GM23338 (cell line): ENCODE data around the gene GPR31. TPM values are rescaled to one million over a fixed set of nuclear protein-coding genes. Genes with fewer than 3 reads are reported as not detected.
A peak's percentile ranks its signal among the peaks of the same experiment; 100 is the strongest.
"Not testable (repeated sequence)": the region's sequence is repeated elsewhere in the genome, so short reads cannot be mapped to it uniquely, and the experiment has no call there.

Source experiments
- ATAC-seq: fragments of 200-7000 bp; cut with Tn5 transposase; 3 replicates; pipeline ENCODE4 v1.9.1; 2020
- DNase-seq: peaks from one replicate; pipeline ENCODE4 v3.0.0-alpha.2; 2015; ENCODE audit warnings: low spot score
- H2AFZ ChIP-seq: fragments of 200-600 bp; sonication (generic); 2 replicates; pipeline ENCODE4 v1.8.0; 2016; ENCODE audit warnings: antibody characterized with exemption, mild to moderate bottlenecking, moderate library complexity
- H3F3A ChIP-seq: fragments of 200-600 bp; sonication (generic); replicated peaks from 2 replicates; pipeline ENCODE4 v1.8.0; 2017; ENCODE audit warnings: antibody characterized with exemption, mixed run types, low read depth
- H3K27ac ChIP-seq: fragments of 200-600 bp; sonication (generic); 2 replicates; pipeline ENCODE4 v1.6.1; 2016; ENCODE audit warnings: low read depth
- H3K27me3 ChIP-seq: fragments of 200-600 bp; sonication (generic); 2 replicates; pipeline ENCODE4 v1.8.0; 2016; ENCODE audit warnings: mild to moderate bottlenecking, mixed run types, moderate library complexity; ENCODE audit not compliant: insufficient read depth
- H3K36me3 ChIP-seq: fragments of 200-600 bp; sonication (generic); 2 replicates; pipeline ENCODE4 v1.8.0; 2016; ENCODE audit warnings: mild to moderate bottlenecking; ENCODE audit not compliant: insufficient read depth
- H3K4me1 ChIP-seq: fragments of 200-600 bp; sonication (generic); 2 replicates; pipeline ENCODE4 v1.8.0; 2016; ENCODE audit warnings: mild to moderate bottlenecking, moderate library complexity; ENCODE audit not compliant: insufficient read depth
- H3K4me2 ChIP-seq: fragments of 200-600 bp; sonication (generic); 2 replicates; pipeline ENCODE4 v1.7.1; 2017; ENCODE audit warnings: mixed run types
- H3K4me3 ChIP-seq: fragments of 200-600 bp; sonication (generic); 2 replicates; pipeline ENCODE4 v1.6.1; 2016; ENCODE audit warnings: mixed run types
- H3K79me2 ChIP-seq: fragments of 200-600 bp; sonication (generic); replicated peaks from 2 replicates; pipeline ENCODE4 v1.8.0; 2017; ENCODE audit warnings: mild to moderate bottlenecking; ENCODE audit not compliant: insufficient read depth
- H3K9me2 ChIP-seq: fragments of 200-600 bp; sonication (generic); 2 replicates; pipeline ENCODE4 v1.8.0; 2017; ENCODE audit not compliant: insufficient read depth
- H4K20me1 ChIP-seq: fragments of 200-600 bp; sonication (generic); replicated peaks from 2 replicates; pipeline ENCODE4 v1.8.0; 2017; ENCODE audit warnings: mild to moderate bottlenecking; ENCODE audit not compliant: insufficient read depth
- H3K27ac Mint-ChIP-seq: 2 replicates; pipeline ENCODE4 v1.8.0; 2020; ENCODE audit warnings: inconsistent platforms, mild to moderate bottlenecking, moderate library complexity, mixed read lengths
- H3K27me3 Mint-ChIP-seq: 3 replicates; pipeline ENCODE4 v1.8.0; 2022; ENCODE audit warnings: low read depth, mild to moderate bottlenecking, moderate library complexity, mixed read lengths, inconsistent platforms; ENCODE audit not compliant: insufficient read depth, poor library complexity
- H3K36me3 Mint-ChIP-seq: 3 replicates; pipeline ENCODE4 v1.8.0; 2021; ENCODE audit warnings: low read depth, mild to moderate bottlenecking, inconsistent platforms, moderate library complexity, mixed read lengths
- H3K4me1 Mint-ChIP-seq: 3 replicates; pipeline ENCODE4 v1.8.0; 2020; ENCODE audit warnings: mild to moderate bottlenecking, inconsistent platforms, mixed read lengths
- H3K4me3 Mint-ChIP-seq: 3 replicates; pipeline ENCODE4 v1.8.0; 2021; ENCODE audit warnings: moderate library complexity, mild to moderate bottlenecking, inconsistent platforms, mixed read lengths
- H3K9me3 Mint-ChIP-seq: 3 replicates; pipeline ENCODE4 v1.8.0; 2020; ENCODE audit warnings: moderate library complexity, mild to moderate bottlenecking, inconsistent platforms, mixed read lengths
- polyA plus RNA-seq: library from polyadenylated mRNA; unstranded; fragments of >200 nt; fragmentation: Nextera tagmentation; extraction: Ambion mirVana; gene quantifications from 2 replicates; pipeline ENCODE4 v1.2.1, GENCODE V29; 2016
- total RNA-seq: library from RNA; depleted of rRNA; stranded (reverse); fragments of >200 nt; shearing (Covaris generic); gene quantifications from 2 replicates; pipeline ENCODE4 v1.2.3, GENCODE V29; 2014

GPR31 gene
- total and polyA plus RNA-seq, 2 experiments from 2014 or later: not detected

- ATAC-seq, H3K27me3 Mint-ChIP-seq, H3K4me1 Mint-ChIP-seq, DNase-seq, H3K4me2 ChIP-seq, H3K4me3 ChIP-seq, H2AFZ ChIP-seq, H4K20me1 ChIP-seq, H3K27ac Mint-ChIP-seq, H3K4me1 ChIP-seq, H3K9me3 Mint-ChIP-seq, H3K27me3 ChIP-seq, H3F3A ChIP-seq, H3K4me3 Mint-ChIP-seq, H3K36me3 ChIP-seq, H3K27ac ChIP-seq, H3K79me2 ChIP-seq, H3K36me3 Mint-ChIP-seq, H3K9me2 ChIP-seq: not testable (repeated sequence)
These were observed 19.5 kb upstream of the GPR31 start for GRCh38 chr6:167177271-167177670.

DNA sequence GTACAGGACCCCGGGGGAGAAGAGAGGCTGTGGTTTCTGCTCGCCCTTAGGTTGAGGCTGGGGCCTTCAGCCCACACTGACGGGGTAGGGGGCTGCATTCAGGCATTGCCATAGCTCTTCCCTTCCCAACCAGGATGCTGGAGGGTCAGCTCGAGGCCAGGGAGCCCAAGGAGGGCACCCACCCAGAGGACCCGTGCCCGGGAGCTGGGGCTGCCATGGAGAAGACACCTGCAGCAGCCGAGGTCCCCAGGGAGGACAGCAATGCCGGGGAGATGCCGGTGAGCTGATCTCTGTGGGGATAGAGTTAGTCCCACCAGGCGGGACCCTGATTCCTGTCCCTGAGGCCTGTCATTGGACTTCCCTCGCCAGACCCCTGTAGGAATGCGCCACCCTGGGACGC lies 14.2 kb upstream of the GPR31 start:
- not testable (repeated sequence) for DNase-seq, H3K4me3 ChIP-seq, H3K36me3 ChIP-seq, H2AFZ ChIP-seq, H3F3A ChIP-seq, H3K79me2 ChIP-seq, H3K9me2 ChIP-seq, H3K27me3 Mint-ChIP-seq, H3K4me3 Mint-ChIP-seq, H3K9me3 Mint-ChIP-seq, H4K20me1 ChIP-seq, H3K27me3 ChIP-seq, H3K4me1 Mint-ChIP-seq, ATAC-seq, H3K4me2 ChIP-seq, H3K36me3 Mint-ChIP-seq, H3K27ac Mint-ChIP-seq, H3K27ac ChIP-seq, H3K4me1 ChIP-seq

GRCh38 chr6:167171300-167171699 lies 13.5 kb upstream of the GPR31 start:
- not testable (repeated sequence) for H4K20me1 ChIP-seq, H3K36me3 Mint-ChIP-seq, H2AFZ ChIP-seq, H3K4me1 ChIP-seq, H3K4me3 ChIP-seq, H3K4me3 Mint-ChIP-seq, H3K27ac Mint-ChIP-seq, H3K27me3 Mint-ChIP-seq, H3K4me2 ChIP-seq, H3K27me3 ChIP-seq, H3K36me3 ChIP-seq, H3K9me3 Mint-ChIP-seq, ATAC-seq, H3K4me1 Mint-ChIP-seq, H3F3A ChIP-seq, DNase-seq, H3K79me2 ChIP-seq, H3K9me2 ChIP-seq, H3K27ac ChIP-seq

DNA sequence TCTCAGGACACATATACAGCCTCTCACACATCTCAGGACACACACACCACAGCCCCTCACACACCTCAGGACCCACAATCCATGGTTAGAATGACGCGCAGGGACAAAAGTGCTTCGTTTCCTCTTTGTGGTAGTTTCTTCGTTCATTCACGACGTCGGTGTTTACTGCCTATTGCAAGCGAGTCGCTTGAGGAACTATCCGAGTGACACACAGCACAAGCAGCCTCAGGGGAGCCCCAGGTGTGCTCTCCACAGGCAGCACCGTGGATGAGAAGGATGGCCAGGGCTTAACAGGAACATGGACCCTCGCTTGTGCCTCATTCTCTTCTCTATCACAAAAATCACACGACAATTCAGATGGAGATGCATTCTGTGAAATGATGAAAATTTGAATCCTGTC lies 12.1 kb upstream of the GPR31 start:
- H4K20me1 ChIP-seq, H3K4me2 ChIP-seq, H3K36me3 Mint-ChIP-seq, H2AFZ ChIP-seq, H3F3A ChIP-seq, DNase-seq, H3K4me3 ChIP-seq, H3K27ac ChIP-seq, ATAC-seq, H3K4me3 Mint-ChIP-seq, H3K27me3 ChIP-seq, H3K27ac Mint-ChIP-seq, H3K79me2 ChIP-seq, H3K36me3 ChIP-seq, H3K9me3 Mint-ChIP-seq, H3K4me1 Mint-ChIP-seq: not testable (repeated sequence)
- Histone ChIP-seq H3K4me1 (peaks cover 10% of the 10 kb centered on the region), H3K9me2 (peaks cover 13% of the 10 kb centered on the region)
- peaks cover 13% of the 10 kb centered on the region for H3K27me3 Mint-ChIP-seq

- H3K4me3 Mint-ChIP-seq, H3F3A ChIP-seq, H3K36me3 ChIP-seq, H3K4me3 ChIP-seq, DNase-seq, H3K4me2 ChIP-seq, H4K20me1 ChIP-seq, H3K36me3 Mint-ChIP-seq, H3K27me3 ChIP-seq, H3K27ac ChIP-seq, H3K27ac Mint-ChIP-seq, H3K9me3 Mint-ChIP-seq, H3K79me2 ChIP-seq, H2AFZ ChIP-seq: not testable (repeated sequence)
- H3K9me2 ChIP-seq: peaks cover 13% of the 10 kb centered on the region
- Mint-ChIP-seq H3K27me3 (peaks cover 13% of the 10 kb centered on the region), H3K4me1 (peaks cover 21% of the 10 kb centered on the region)
- H3K4me1 ChIP-seq: peaks cover 21% of the 10 kb centered on the region
- peak; percentile 11; the same call in 2 of the 3 replicates for ATAC-seq
These were observed 10.5 kb upstream of the GPR31 start for GRCh38 chr6:167168296-167168695.

DNA sequence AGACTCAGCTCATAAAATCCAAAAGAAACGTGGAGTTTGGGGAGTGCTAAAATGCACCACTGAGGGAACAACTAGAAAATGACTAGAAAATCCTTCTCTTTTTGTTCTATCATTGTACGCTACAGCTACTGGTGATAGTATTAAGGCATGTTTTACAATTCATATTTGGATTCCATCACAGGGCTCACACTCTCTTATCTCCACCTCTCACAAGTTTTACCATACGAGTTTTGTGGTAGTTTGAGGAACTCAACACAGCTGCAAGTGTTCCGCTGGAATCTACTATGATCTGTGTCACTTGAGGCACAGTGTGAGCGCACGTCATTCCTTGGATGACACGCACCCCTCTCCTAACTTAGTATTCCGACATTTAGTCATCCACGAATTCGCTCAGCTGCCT lies 9.9 kb upstream of the GPR31 start:
- H3K27ac ChIP-seq, DNase-seq, H3K79me2 ChIP-seq, H3K9me3 Mint-ChIP-seq, H3K36me3 ChIP-seq, H3K36me3 Mint-ChIP-seq, H3K4me3 ChIP-seq, H3K27me3 ChIP-seq, H3F3A ChIP-seq, H3K27me3 Mint-ChIP-seq, H3K4me2 ChIP-seq, H3K4me3 Mint-ChIP-seq, ATAC-seq, H4K20me1 ChIP-seq, H2AFZ ChIP-seq, H3K27ac Mint-ChIP-seq: not testable (repeated sequence)
- H3K4me1 ChIP-seq: peaks cover 25% of the 10 kb centered on the region
- H3K4me1 Mint-ChIP-seq: peaks cover 27% of the 10 kb centered on the region
- H3K9me2 ChIP-seq: peaks cover 13% of the 10 kb centered on the region
